DMS 273 (cell line): ENCODE results near the gene MCTP1.

Experiments
- DNase-seq: peaks from one replicate; lab custom pipeline; 2025; ENCODE audit not compliant: unreplicated experiment; lab: John Stamatoyannopoulos, UW

Gene MCTP1

GRCh38 chr5:95078868-95079267 is 206.0 kb downstream of the MCTP1 start:
- no peak for DNase-seq

GRCh38 chr5:95076395-95077185 is 208.3 kb downstream of the MCTP1 start:
- no peak for DNase-seq

- no peak for DNase-seq
Measured at GRCh38 chr5:95075111-95075510, 209.8 kb downstream of the MCTP1 start.

GRCh38 chr5:95072281-95072680 is 212.6 kb downstream of the MCTP1 start:
- DNase-seq: no peak

- DNase-seq: no peak
Measured at GRCh38 chr5:95070866-95071265, 214.0 kb downstream of the MCTP1 start.

GRCh38 chr5:95070453-95070852 is 214.4 kb downstream of the MCTP1 start:
- DNase-seq: no peak

GRCh38 chr5:95069948-95070347 is 214.9 kb downstream of the MCTP1 start:
- no peak for DNase-seq

- DNase-seq: no peak
Measured at GRCh38 chr5:95069021-95069420, 215.9 kb downstream of the MCTP1 start.

GRCh38 chr5:95068289-95068910 is 216.5 kb downstream of the MCTP1 start:
- no peak for DNase-seq

- DNase-seq: no peak
Measured at GRCh38 chr5:95066048-95066447, 218.8 kb downstream of the MCTP1 start.

GRCh38 chr5:95063492-95063891 is 221.4 kb downstream of the MCTP1 start:
- DNase-seq: no peak

- no peak for DNase-seq
Measured at GRCh38 chr5:95060098-95060497, 224.8 kb downstream of the MCTP1 start.

- DNase-seq: no peak
Measured at GRCh38 chr5:95059636-95060035, 225.3 kb downstream of the MCTP1 start.

GRCh38 chr5:95057615-95058014 is 227.3 kb downstream of the MCTP1 start:
- DNase-seq: no peak

- no peak for DNase-seq
Measured at GRCh38 chr5:95053253-95053652, 231.6 kb downstream of the MCTP1 start.

- no peak for DNase-seq
Measured at GRCh38 chr5:95050708-95051107, 234.2 kb downstream of the MCTP1 start.

GRCh38 chr5:95048628-95049027 is 236.3 kb downstream of the MCTP1 start:
- no peak for DNase-seq

GRCh38 chr5:95045181-95045965 is 239.5 kb downstream of the MCTP1 start:
- no peak for DNase-seq

- DNase-seq: peak; percentile 20
Measured at GRCh38 chr5:95044096-95044495, 240.8 kb downstream of the MCTP1 start.

- DNase-seq: no peak
Measured at GRCh38 chr5:95043648-95044047, 241.2 kb downstream of the MCTP1 start.

GRCh38 chr5:95043234-95043633 is 241.7 kb downstream of the MCTP1 start:
- peak; percentile 4 for DNase-seq

- DNase-seq: no peak
Measured at GRCh38 chr5:95042037-95042436, 242.9 kb downstream of the MCTP1 start.
